Loucy (cell line): Measurements from ENCODE around the gene GLRA1.

Experiments
- CTCF ChIP-seq: fragments of 200-600 bp; sonication (generic); conservative IDR thresholded peaks from 2 replicates; pipeline ENCODE4 v1.5.1; 2014; ENCODE audit warnings: mild to moderate bottlenecking, antibody characterized with exemption, low read length
- EZH2phosphoT487 ChIP-seq: fragments of 200-600 bp; IDR thresholded peaks from 2 replicates; pipeline ENCODE4 v1.6.1; 2018; ENCODE audit warnings: antibody characterized with exemption, mild to moderate bottlenecking, moderate library complexity, borderline replicate concordance

- TF ChIP-seq CTCF = no peak
- no peak for TF ChIP-seq EZH2phosphoT487
Observed at GRCh38 chr5:151912360-151912759, 12.3 kb downstream of the GLRA1 start.
